ENCODE data around the gene GDF10.

Gene GDF10

GRCh38 chr10:47339186-47339735 is 39.3 kb downstream of the GDF10 start:
- Histone ChIP-seq H3K36me3 (no peaks in the 10 kb centered on the region), H3K4me2 (no peak overlapping the region), H3K4me1 (peaks cover 8% of the 10 kb centered on the region), H4K20me1 (no peaks in the 10 kb centered on the region), H3K9me3 (no peaks in the 10 kb centered on the region), H3K4me3 (no peak overlapping the region), H3K9ac (no peak overlapping the region), H3K27me3 (no peaks in the 10 kb centered on the region), H3K27ac (no peak overlapping the region)
- TF ChIP-seq Cebpa-rat (IDR thresholded peaks at IDR 0.05): no peak

- Histone ChIP-seq H3K9me3 (no peaks in the 10 kb centered on the region), H3K27me3 (no peaks in the 10 kb centered on the region), H3K9ac (no peak overlapping the region), H3K4me3 (no peak overlapping the region), H4K20me1 (no peaks in the 10 kb centered on the region), H3K27ac (no peak overlapping the region), H3K36me3 (no peaks in the 10 kb centered on the region), H3K4me2 (peak overlapping the region; percentile 32), H3K4me1 (peaks cover 8% of the 10 kb centered on the region)
- no peak for TF ChIP-seq Cebpa-rat (IDR thresholded peaks at IDR 0.05)
These were observed 40.0 kb downstream of the GDF10 start for GRCh38 chr10:47339759-47340607.

GRCh38 chr10:47340608-47341170 is 40.7 kb downstream of the GDF10 start:
- no peak for TF ChIP-seq Cebpa-rat (IDR thresholded peaks at IDR 0.05)
- Histone ChIP-seq H3K4me2 (peak overlapping the region; percentile 32), H3K9ac (no peak overlapping the region)

GRCh38 chr10:47344996-47345870 is 45.2 kb downstream of the GDF10 start:
- TF ChIP-seq Cebpa-rat (IDR thresholded peaks at IDR 0.05): no peak

More at GRCh38 chr10:47340608-47341170, 40.7 kb downstream of the GDF10 start:
- H3K9me3 ChIP-seq: no peaks in the 10 kb centered on the region
- no peak overlapping the region for H3K4me3 ChIP-seq
- peaks cover 8% of the 10 kb centered on the region for H3K4me1 ChIP-seq
- no peaks in the 10 kb centered on the region for H3K36me3 ChIP-seq
- no peaks in the 10 kb centered on the region for H4K20me1 ChIP-seq
- no peak overlapping the region for H3K27ac ChIP-seq
- H3K27me3 ChIP-seq: no peaks in the 10 kb centered on the region

GRCh38 chr10:47346581-47347302 is 46.7 kb downstream of the GDF10 start:
- no peaks in the 10 kb centered on the region for H3K36me3 ChIP-seq
- H3K27ac ChIP-seq: no peak overlapping the region
- no peak overlapping the region for H3K9ac ChIP-seq
- TF ChIP-seq Cebpa-rat (IDR thresholded peaks at IDR 0.05): no peak
- no peaks in the 10 kb centered on the region for H3K27me3 ChIP-seq
- H3K4me3 ChIP-seq: no peak overlapping the region
- no peak overlapping the region for H3K4me2 ChIP-seq
- H4K20me1 ChIP-seq: no peaks in the 10 kb centered on the region
- H3K9me3 ChIP-seq: no peaks in the 10 kb centered on the region
- no peaks in the 10 kb centered on the region for H3K4me1 ChIP-seq

More at GRCh38 chr10:47344996-47345870, 45.2 kb downstream of the GDF10 start:
- no peak overlapping the region for H3K4me2 ChIP-seq
- H3K9ac ChIP-seq: no peak overlapping the region
- peaks cover 4% of the 10 kb centered on the region for H3K4me1 ChIP-seq
- no peaks in the 10 kb centered on the region for H3K27me3 ChIP-seq
- no peaks in the 10 kb centered on the region for H3K9me3 ChIP-seq
- no peaks in the 10 kb centered on the region for H4K20me1 ChIP-seq
- no peak overlapping the region for H3K27ac ChIP-seq
- no peaks in the 10 kb centered on the region for H3K36me3 ChIP-seq
- H3K4me3 ChIP-seq: no peak overlapping the region

- Histone ChIP-seq H3K27ac (no peak overlapping the region), H3K36me3 (no peaks in the 10 kb centered on the region), H3K9ac (no peak overlapping the region), H3K9me3 (no peaks in the 10 kb centered on the region), H4K20me1 (no peaks in the 10 kb centered on the region), H3K27me3 (no peaks in the 10 kb centered on the region), H3K4me2 (no peak overlapping the region), H3K4me3 (no peak overlapping the region), H3K4me1 (no peaks in the 10 kb centered on the region)
- no peak for TF ChIP-seq Cebpa-rat (IDR thresholded peaks at IDR 0.05)
These were observed 47.3 kb downstream of the GDF10 start for GRCh38 chr10:47347303-47347675.

GRCh38 chr10:47348138-47348651 is 48.2 kb downstream of the GDF10 start, which contains the start of gene RBP3:
RBP3 (plus strand) TSS chr10:47348363; CDS start chr10:47348485, 122 bp downstream.
- H4K20me1 ChIP-seq: no peaks in the 10 kb centered on the region
- H3K36me3 ChIP-seq: no peaks in the 10 kb centered on the region
- TF ChIP-seq Cebpa-rat (IDR thresholded peaks at IDR 0.05): no peak
- no peaks in the 10 kb centered on the region for H3K4me1 ChIP-seq
- no peak within 1 kb of the TSS for H3K4me2 ChIP-seq
- no peaks in the 10 kb centered on the region for H3K9me3 ChIP-seq
- H3K9ac ChIP-seq: no peak within 1 kb of the TSS
- H3K27me3 ChIP-seq: no peaks in the 10 kb centered on the region
- H3K27ac ChIP-seq: no peak within 1 kb of the TSS
- H3K4me3 ChIP-seq: no peak within 1 kb of the TSS

GRCh38 chr10:47348661-47349470 is 48.9 kb downstream of the GDF10 start:
- Histone ChIP-seq H3K9me3 (no peaks in the 10 kb centered on the region), H4K20me1 (no peaks in the 10 kb centered on the region), H3K9ac (no peak overlapping the region), H3K36me3 (no peaks in the 10 kb centered on the region), H3K4me1 (no peaks in the 10 kb centered on the region), H3K27ac (no peak overlapping the region), H3K4me2 (no peak overlapping the region), H3K4me3 (no peak overlapping the region), H3K27me3 (no peaks in the 10 kb centered on the region)
- no peak for TF ChIP-seq Cebpa-rat (IDR thresholded peaks at IDR 0.05)
